Measurements from ENCODE around the gene SLC29A3. TPM values are rescaled to one million over a fixed set of nuclear protein-coding genes. Genes with fewer than 3 reads are reported as not detected.

The SLC29A3 gene
- total and polyA plus RNA-seq, 4 experiments from 2014 or later: 7.0 to 9.1 (median 8.2) TPM

- DNase-seq: no peak
- Mint-ChIP-seq H3K27ac (no peak overlapping the region), H3K4me1 (no peaks in the 10 kb centered on the region), H3K36me3 (no peaks in the 10 kb centered on the region), H3K9me3 (no peaks in the 10 kb centered on the region), H3K27me3 (peaks cover 3 to 6% of the 10 kb centered on the region in 2 donors), H3K4me3 (no peak overlapping the region)
- Histone ChIP-seq H3K4me3 (ENCODE audit: low read length in 2 of 2) (no peak overlapping the region), H3K27me3 (ENCODE audit: insufficient read depth, low read length) (no peaks in the 10 kb centered on the region), H3K27ac (ENCODE audit: low read depth, low read length) (no peak overlapping the region), H3K9me3 (ENCODE audit: control insufficient read depth in 1 of 2, low read length in 2 of 2) (no peaks in the 10 kb centered on the region), H3K4me1 (ENCODE audit: insufficient read depth, low read length) (no peaks in the 10 kb centered on the region), H3K36me3 (ENCODE audit: insufficient read depth, low read length) (no peaks in the 10 kb centered on the region)
- intact Hi-C loops (cut with micrococcal nuclease): no loop called here
- POLR2A ChIA-PET (ENCODE audit: partially characterized antibody): no interaction called here
- CTCF ChIA-PET (ENCODE audit: partially characterized antibody): interaction anchor here (0.9 to 1.3 kb wide), 2 partner anchors 11 to 29 kb away, joined by 3 read pairs; no protein-coding TSS in a partner anchor
These were observed 27.5 kb upstream of the SLC29A3 start for GRCh38 chr10:71291528-71291900.

- no peaks in the 10 kb centered on the region for H3K36me3 ChIP-seq (ENCODE audit: insufficient read depth, low read length)
- H3K27me3 ChIP-seq (ENCODE audit: insufficient read depth, low read length): no peaks in the 10 kb centered on the region
- Mint-ChIP-seq H3K27ac (no peak overlapping the region), H3K27me3 (peaks cover 3 to 6% of the 10 kb centered on the region in 2 donors), H3K36me3 (no peaks in the 10 kb centered on the region), H3K4me1 (no peaks in the 10 kb centered on the region), H3K4me3 (no peak overlapping the region), H3K9me3 (no peaks in the 10 kb centered on the region)
- no peaks in the 10 kb centered on the region for H3K9me3 ChIP-seq (ENCODE audit: control insufficient read depth in 1 of 2, low read length in 2 of 2)
- intact Hi-C loops (cut with micrococcal nuclease): no loop called here
- H3K27ac ChIP-seq (ENCODE audit: low read depth, low read length): no peak overlapping the region
- H3K4me3 ChIP-seq (ENCODE audit: low read length in 2 of 2): no peak overlapping the region
- ChIA-PET POLR2A (ENCODE audit: partially characterized antibody) (no interaction called here), CTCF (ENCODE audit: partially characterized antibody) (interaction anchor here (0.5 to 1.3 kb wide), 4 partner anchors 8 to 27 kb away, joined by 3 to 4 read pairs (median 3); no protein-coding TSS in a partner anchor)
- H3K4me1 ChIP-seq (ENCODE audit: insufficient read depth, low read length): no peaks in the 10 kb centered on the region
- no peak for DNase-seq
These were observed 26.2 kb upstream of the SLC29A3 start for GRCh38 chr10:71292624-71293445.

- no peaks in the 10 kb centered on the region for H3K27me3 ChIP-seq (ENCODE audit: insufficient read depth, low read length)
- Mint-ChIP-seq H3K27me3 (peaks cover 3 to 7% of the 10 kb centered on the region in 2 donors), H3K27ac (no peak overlapping the region), H3K4me1 (no peaks in the 10 kb centered on the region), H3K4me3 (no peak overlapping the region), H3K36me3 (no peaks in the 10 kb centered on the region), H3K9me3 (no peaks in the 10 kb centered on the region)
- ChIA-PET CTCF (ENCODE audit: partially characterized antibody) (interaction anchor here (0.5 to 0.8 kb wide), 2 partner anchors 9 to 12 kb away, joined by 3 to 4 read pairs; no protein-coding TSS in a partner anchor), POLR2A (ENCODE audit: partially characterized antibody) (no interaction called here)
- H3K4me1 ChIP-seq (ENCODE audit: insufficient read depth, low read length): no peaks in the 10 kb centered on the region
- H3K27ac ChIP-seq (ENCODE audit: low read depth, low read length): no peak overlapping the region
- no peaks in the 10 kb centered on the region for H3K36me3 ChIP-seq (ENCODE audit: insufficient read depth, low read length)
- no peak for DNase-seq
- intact Hi-C loops (cut with micrococcal nuclease): no loop called here
- no peaks in the 10 kb centered on the region for H3K9me3 ChIP-seq (ENCODE audit: control insufficient read depth in 1 of 2, low read length in 2 of 2)
- H3K4me3 ChIP-seq (ENCODE audit: low read length in 2 of 2): no peak overlapping the region
These were observed 25.5 kb upstream of the SLC29A3 start for GRCh38 chr10:71293446-71294084.

GRCh38 chr10:71294091-71294561 lies 24.9 kb upstream of the SLC29A3 start:
- intact Hi-C loops (cut with micrococcal nuclease): no loop called here
- Histone ChIP-seq H3K36me3 (ENCODE audit: insufficient read depth, low read length) (no peaks in the 10 kb centered on the region), H3K27ac (ENCODE audit: low read depth, low read length) (no peak overlapping the region), H3K27me3 (ENCODE audit: insufficient read depth, low read length) (no peaks in the 10 kb centered on the region), H3K9me3 (ENCODE audit: control insufficient read depth in 1 of 2, low read length in 2 of 2) (no peaks in the 10 kb centered on the region), H3K4me1 (ENCODE audit: insufficient read depth, low read length) (no peaks in the 10 kb centered on the region), H3K4me3 (ENCODE audit: low read length in 2 of 2) (no peak overlapping the region)
- H3K27me3 Mint-ChIP-seq: peaks cover 3 to 9% of the 10 kb centered on the region in 2 donors
- peak overlapping the region in 2 of 7 donors; percentile 30 to 48 for H3K27ac Mint-ChIP-seq
- H3K9me3 Mint-ChIP-seq: no peaks in the 10 kb centered on the region
- CTCF ChIA-PET (ENCODE audit: partially characterized antibody): no interaction called here
- H3K4me3 Mint-ChIP-seq: no peak overlapping the region
- POLR2A ChIA-PET (ENCODE audit: partially characterized antibody): no interaction called here
- no peak for DNase-seq
- no peaks in the 10 kb centered on the region for H3K36me3 Mint-ChIP-seq
- no peaks in the 10 kb centered on the region for H3K4me1 Mint-ChIP-seq

- Mint-ChIP-seq H3K27me3 (peaks cover 3 to 12% of the 10 kb centered on the region in 2 donors), H3K27ac (no peak overlapping the region), H3K36me3 (no peaks in the 10 kb centered on the region), H3K4me1 (peaks cover 0 to 2% (median 0%) of the 10 kb centered on the region in 4 donors), H3K9me3 (no peaks in the 10 kb centered on the region), H3K4me3 (peak overlapping the region in 1 of 8 donors; percentile 22)
- no peaks in the 10 kb centered on the region for H3K9me3 ChIP-seq (ENCODE audit: control insufficient read depth in 1 of 2, low read length in 2 of 2)
- no peaks in the 10 kb centered on the region for H3K27me3 ChIP-seq (ENCODE audit: insufficient read depth, low read length)
- no peaks in the 10 kb centered on the region for H3K4me1 ChIP-seq (ENCODE audit: insufficient read depth, low read length)
- no peak overlapping the region for H3K4me3 ChIP-seq (ENCODE audit: low read length in 2 of 2)
- H3K27ac ChIP-seq (ENCODE audit: low read depth, low read length): no peak overlapping the region
- CTCF ChIA-PET (ENCODE audit: partially characterized antibody): no interaction called here
- POLR2A ChIA-PET (ENCODE audit: partially characterized antibody): no interaction called here
- no peak for DNase-seq
- H3K36me3 ChIP-seq (ENCODE audit: insufficient read depth, low read length): no peaks in the 10 kb centered on the region
- intact Hi-C loops (cut with micrococcal nuclease): no loop called here
These were observed 24.2 kb upstream of the SLC29A3 start for GRCh38 chr10:71294856-71295255.

- no peaks in the 10 kb centered on the region for H3K9me3 Mint-ChIP-seq
- ChIA-PET CTCF (ENCODE audit: partially characterized antibody) (no interaction called here), POLR2A (ENCODE audit: partially characterized antibody) (no interaction called here)
- H3K4me1 Mint-ChIP-seq: peaks cover 0 to 2% (median 0%) of the 10 kb centered on the region in 4 donors
- H3K27me3 ChIP-seq (ENCODE audit: insufficient read depth, low read length): no peaks in the 10 kb centered on the region
- H3K4me3 Mint-ChIP-seq: no peak overlapping the region
- no peaks in the 10 kb centered on the region for H3K36me3 ChIP-seq (ENCODE audit: insufficient read depth, low read length)
- intact Hi-C loops (cut with micrococcal nuclease): no loop called here
- no peak overlapping the region for H3K27ac ChIP-seq (ENCODE audit: low read depth, low read length)
- H3K27me3 Mint-ChIP-seq: peaks cover 3 to 11% of the 10 kb centered on the region in 2 donors
- H3K36me3 Mint-ChIP-seq: no peaks in the 10 kb centered on the region
- no peak for DNase-seq
- no peaks in the 10 kb centered on the region for H3K9me3 ChIP-seq (ENCODE audit: control insufficient read depth in 1 of 2, low read length in 2 of 2)
- H3K4me1 ChIP-seq (ENCODE audit: insufficient read depth, low read length): no peaks in the 10 kb centered on the region
- H3K4me3 ChIP-seq (ENCODE audit: low read length in 2 of 2): no peak overlapping the region
- peak overlapping the region in 1 of 7 donors; percentile 65 for H3K27ac Mint-ChIP-seq
These were observed 23.4 kb upstream of the SLC29A3 start for GRCh38 chr10:71295641-71296040.

GRCh38 chr10:71296086-71296485 lies 23.0 kb upstream of the SLC29A3 start:
- DNase-seq: no peak
- H3K27ac Mint-ChIP-seq: no peak overlapping the region
- no peaks in the 10 kb centered on the region for H3K36me3 Mint-ChIP-seq

More at GRCh38 chr10:71296086-71296485, 23.0 kb upstream of the SLC29A3 start:
- POLR2A ChIA-PET (ENCODE audit: partially characterized antibody): no interaction called here
- H3K4me3 Mint-ChIP-seq: no peak overlapping the region
- intact Hi-C loops (cut with micrococcal nuclease): no loop called here
- H3K27me3 ChIP-seq (ENCODE audit: insufficient read depth, low read length): no peaks in the 10 kb centered on the region
- no peaks in the 10 kb centered on the region for H3K9me3 ChIP-seq (ENCODE audit: control insufficient read depth in 1 of 2, low read length in 2 of 2)
- H3K9me3 Mint-ChIP-seq: no peaks in the 10 kb centered on the region
- peaks cover 3 to 11% of the 10 kb centered on the region in 2 donors for H3K27me3 Mint-ChIP-seq
- H3K36me3 ChIP-seq (ENCODE audit: insufficient read depth, low read length): no peaks in the 10 kb centered on the region
- H3K27ac ChIP-seq (ENCODE audit: low read depth, low read length): no peak overlapping the region
- no peak overlapping the region for H3K4me3 ChIP-seq (ENCODE audit: low read length in 2 of 2)
- no peaks in the 10 kb centered on the region for H3K4me1 ChIP-seq (ENCODE audit: insufficient read depth, low read length)
- peaks cover 0 to 2% (median 0%) of the 10 kb centered on the region in 4 donors for H3K4me1 Mint-ChIP-seq
- CTCF ChIA-PET (ENCODE audit: partially characterized antibody): no interaction called here
